HG03066 (cell line): ENCODE results near the gene C1orf53.

Experiments
- ATAC-seq: cut with Tn5 transposase; IDR thresholded peaks from one replicate; pipeline ENCODE4 v1.9.1; 2021; ENCODE audit warnings: low read depth; ENCODE audit not compliant: unreplicated experiment

Gene C1orf53

GRCh38 chr1:197954718-197955418 is 52.4 kb downstream of the C1orf53 start:
- no peak for ATAC-seq

DNA sequence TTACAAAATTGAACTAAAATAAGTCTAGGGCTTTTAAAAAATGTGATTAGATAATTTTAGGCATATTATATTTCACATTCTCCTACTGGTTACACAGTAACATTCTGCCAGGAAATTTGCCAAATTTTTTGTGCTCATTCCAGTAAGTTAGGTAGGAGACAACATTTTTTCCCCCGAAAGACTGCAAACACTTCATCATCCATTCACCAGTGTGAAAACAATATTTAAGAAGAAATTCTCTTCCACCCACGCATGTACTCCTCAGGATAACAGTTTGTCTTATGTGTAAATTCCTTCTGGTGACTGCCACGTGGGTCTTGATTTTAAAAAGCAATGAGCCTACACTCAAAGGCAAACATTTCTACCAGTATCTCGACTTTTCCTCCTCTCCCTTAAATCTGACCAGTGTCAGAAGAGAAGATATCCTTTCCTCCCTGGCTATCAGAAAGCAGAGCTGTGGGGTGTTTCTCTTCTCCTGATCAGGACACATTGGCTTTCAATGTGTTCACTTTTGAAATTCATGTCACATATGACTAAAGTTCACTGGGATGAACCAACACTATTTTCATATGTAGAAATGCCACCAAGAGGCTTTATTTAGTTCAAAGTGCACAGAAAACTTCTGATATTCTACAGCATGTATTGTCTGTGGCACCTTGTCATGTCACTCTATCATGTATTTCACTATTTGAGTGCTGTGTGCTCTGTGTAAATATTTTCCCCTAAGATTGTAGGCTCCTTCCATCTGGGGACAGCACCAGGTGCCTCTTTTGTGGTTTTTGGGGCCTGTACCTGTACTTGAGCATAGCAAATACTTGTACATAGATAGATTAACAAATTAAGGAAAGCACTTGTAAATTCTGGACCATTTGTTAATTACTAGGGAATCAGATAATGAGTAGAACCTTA is 53.3 kb downstream of the C1orf53 start:
- no peak for ATAC-seq
